NOMO-1 treated with dmso at 0.1 percent for 144 hours (cell line): ENCODE measurements around the gene CGB2.
"Not testable (repeated sequence)": the region's sequence is repeated elsewhere in the genome, so short reads cannot be mapped to it uniquely, and the experiment has no call there.

ENCODE experiments used
- DNase-seq: peaks from one replicate; lab custom pipeline; 2025; ENCODE audit not compliant: unreplicated experiment; lab: John Stamatoyannopoulos, UW

CGB2 gene

GRCh38 chr19:49036815-49037214 is 5.1 kb downstream of the CGB2 start, which contains the start of gene CGB1:
Gene CGB1, minus strand, starts transcription at chr19:49036895. Its CDS starts 184 bp downstream, at chr19:49036711.
- not testable (repeated sequence) for DNase-seq

- DNase-seq = not testable (repeated sequence)
These were observed 6.4 kb downstream of the CGB2 start for GRCh38 chr19:49038111-49038510.

DNA sequence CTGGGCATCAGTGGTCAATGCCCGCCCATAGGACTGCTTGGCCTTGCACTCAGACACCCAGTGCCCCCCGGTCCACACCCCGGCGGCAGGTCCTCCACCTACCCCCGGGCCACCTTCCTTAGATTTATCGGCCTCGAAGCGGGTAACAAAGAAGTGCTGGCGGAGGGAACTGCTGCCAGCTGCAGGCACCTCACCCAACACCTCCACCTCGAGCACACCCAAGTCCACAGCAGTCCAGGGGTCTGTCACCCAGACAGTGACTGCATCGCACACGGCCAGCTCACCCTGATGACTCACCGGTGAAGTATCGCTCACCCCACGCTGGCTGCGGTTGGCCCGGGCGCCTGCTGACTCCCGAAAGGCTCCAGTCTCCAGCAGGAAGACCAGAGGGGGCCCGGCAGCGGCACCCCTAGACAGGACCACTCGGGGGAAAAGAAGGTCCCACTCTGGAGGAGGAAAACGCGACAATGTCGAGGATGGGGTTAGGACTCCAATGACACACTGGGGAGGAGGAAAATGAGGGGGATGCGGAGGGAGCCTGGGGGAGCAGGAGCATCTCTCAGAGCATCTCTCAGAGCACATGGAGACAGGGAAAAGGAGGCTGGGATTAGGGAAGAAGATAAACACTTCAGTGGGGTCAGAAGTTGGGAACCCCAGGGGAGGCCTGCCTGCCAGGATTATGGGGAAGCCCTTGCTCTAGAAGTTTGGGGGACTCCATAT is 7.0 kb downstream of the CGB2 start:
- not testable (repeated sequence) for DNase-seq

DNA sequence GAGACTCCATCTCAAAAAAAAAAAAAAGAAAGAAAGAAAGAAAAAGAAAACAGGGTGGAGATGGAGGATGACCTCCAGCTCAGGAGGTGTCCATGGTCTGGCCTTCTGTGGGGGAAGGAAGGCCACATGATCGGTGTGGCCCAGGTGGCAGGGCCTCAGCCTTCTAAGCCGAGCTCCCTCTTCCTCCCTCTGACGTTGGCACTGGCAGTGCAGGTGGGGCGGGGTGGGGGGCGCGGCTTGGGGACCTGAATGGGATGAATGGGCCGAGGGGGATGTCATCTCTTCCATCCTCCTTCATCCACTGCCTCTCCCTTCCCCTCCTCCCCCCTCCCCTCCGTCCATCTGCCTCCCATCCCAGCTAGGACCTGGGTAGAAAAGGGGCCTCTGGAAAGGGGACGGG is 8.0 kb downstream of the CGB2 start:
- DNase-seq = not testable (repeated sequence)

DNA sequence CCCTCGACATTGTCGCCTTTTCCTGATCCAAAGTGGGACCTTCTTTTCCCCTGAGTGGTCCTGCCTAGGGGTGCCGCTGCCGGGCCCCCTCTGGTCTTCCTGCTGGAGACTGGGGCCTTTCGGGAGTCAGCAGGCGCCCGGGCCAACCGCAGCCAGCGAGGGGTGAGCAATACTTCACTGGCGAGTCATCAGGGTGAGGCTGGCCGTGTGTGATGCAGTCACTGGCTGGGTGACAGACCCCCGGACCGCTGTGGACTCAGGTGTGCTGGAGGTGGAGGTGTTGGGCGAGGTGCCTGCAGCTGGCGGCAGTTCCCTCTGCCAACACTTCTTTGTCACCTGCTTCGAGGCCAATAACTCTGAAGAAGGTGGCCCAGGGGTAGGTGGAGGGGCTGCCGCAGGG is 10.5 kb downstream of the CGB2 start:
- no peak for DNase-seq

DNA sequence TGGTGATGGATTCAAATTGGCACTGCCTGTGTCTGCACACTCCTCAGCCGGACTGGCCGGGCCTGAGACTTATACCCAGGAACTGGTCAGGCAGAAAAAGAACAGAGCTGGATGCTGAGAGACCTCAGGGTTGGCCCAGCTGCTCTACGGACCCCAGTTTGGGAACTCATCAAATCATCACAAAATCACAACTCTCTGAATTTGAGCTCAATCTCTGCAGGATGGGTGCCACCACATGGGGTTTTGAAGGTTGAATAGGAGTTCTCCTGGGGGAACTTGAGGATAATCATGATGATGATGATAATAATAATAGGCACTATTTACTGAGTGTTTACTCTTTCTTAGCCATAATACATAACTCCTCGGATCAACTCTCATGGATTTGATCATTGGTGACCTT is 11.0 kb downstream of the CGB2 start:
- not testable (repeated sequence) for DNase-seq

DNA sequence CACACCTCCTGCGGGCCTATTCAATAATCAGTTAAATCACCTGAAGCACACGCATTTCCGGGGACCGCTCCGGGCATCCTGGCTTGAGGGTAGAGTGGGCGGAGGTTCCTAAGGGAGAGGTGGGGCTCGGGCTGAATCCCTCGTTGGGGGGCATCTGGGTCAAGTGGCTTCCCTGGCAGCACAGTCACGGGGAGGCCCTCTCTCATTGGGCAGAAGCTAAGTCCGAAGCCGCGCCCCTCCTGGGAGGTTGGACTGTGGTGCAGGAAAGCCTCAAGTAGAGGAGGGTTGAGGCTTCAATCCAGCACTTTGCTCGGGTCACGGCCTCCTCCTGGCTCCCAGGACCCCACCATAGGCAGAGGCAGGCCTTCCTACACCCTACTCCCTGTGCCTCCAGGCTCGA is 11.9 kb downstream of the CGB2 start, which contains the start of gene CGB5:
TSS of gene CGB5 (plus strand) at position 301 of the 400 bp plus-strand sequence. CDS start 362 bp downstream, outside the sequence.
- not testable (repeated sequence) for DNase-seq

DNA sequence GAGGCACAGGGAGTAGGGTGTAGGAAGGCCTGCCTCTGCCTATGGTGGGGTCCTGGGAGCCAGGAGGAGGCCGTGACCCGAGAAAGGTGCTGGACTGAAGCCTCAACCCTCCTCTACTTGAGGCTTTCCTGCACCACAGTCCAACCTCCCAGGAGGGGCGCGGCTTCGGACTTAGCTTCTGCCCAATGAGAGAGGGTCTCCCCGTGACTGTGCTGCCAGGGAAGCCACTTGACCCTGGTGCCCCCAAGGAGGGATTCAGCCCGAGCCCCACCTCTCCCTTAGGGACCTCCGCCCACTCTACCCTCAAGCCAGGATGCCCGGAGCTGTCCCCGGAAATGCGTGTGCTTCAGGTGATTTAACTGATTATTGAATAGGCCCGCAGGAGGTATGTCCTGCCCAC is 17.3 kb downstream of the CGB2 start, which contains the start of gene CGB8:
TSS of gene CGB8 (minus strand) at position 101 of the 400 bp plus-strand sequence. CDS start 372 bp downstream, outside the sequence.
- DNase-seq = not testable (repeated sequence)

- DNase-seq = not testable (repeated sequence)
These were observed 18.1 kb downstream of the CGB2 start for GRCh38 chr19:49049834-49050233.

- DNase-seq = not testable (repeated sequence)
These were observed 18.8 kb downstream of the CGB2 start for GRCh38 chr19:49050376-49051033.

GRCh38 chr19:49056101-49056901 is 24.6 kb downstream of the CGB2 start:
- DNase-seq = no peak

DNA sequence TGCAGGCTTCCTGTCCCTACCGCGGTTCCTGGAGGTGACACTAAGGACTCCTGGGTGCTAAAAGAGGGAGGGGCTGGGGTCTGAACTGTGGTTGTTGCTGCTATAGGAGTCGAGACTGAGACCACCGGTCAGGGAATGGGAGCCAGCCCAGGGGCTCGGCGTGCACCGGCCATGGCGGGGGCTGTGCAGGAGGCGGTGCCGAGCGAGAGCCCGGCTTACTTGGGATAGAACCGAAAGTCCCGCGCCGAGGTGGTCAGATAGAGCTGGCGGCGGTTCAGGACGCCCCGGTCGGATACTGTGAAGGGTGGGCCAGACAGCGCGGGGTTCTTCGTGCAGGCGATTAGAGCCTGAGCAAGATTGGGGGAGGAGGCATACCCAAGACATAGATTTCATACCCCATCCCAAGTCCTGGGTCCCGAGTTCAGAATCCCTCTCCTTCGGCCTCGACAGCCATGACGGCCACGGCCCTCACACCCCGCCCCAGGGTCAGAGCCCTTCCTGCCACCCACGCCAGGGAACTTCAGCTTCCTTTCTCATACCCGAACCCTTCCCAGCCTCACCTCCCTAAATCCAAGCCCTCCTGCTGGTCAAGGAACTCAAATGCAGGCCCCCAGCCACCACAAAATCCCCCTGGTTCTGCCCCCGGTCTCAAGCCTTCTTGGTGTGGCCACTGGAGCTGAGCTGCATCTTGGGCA is 25.4 kb downstream of the CGB2 start:
- DNase-seq = not testable (repeated sequence)

DNA sequence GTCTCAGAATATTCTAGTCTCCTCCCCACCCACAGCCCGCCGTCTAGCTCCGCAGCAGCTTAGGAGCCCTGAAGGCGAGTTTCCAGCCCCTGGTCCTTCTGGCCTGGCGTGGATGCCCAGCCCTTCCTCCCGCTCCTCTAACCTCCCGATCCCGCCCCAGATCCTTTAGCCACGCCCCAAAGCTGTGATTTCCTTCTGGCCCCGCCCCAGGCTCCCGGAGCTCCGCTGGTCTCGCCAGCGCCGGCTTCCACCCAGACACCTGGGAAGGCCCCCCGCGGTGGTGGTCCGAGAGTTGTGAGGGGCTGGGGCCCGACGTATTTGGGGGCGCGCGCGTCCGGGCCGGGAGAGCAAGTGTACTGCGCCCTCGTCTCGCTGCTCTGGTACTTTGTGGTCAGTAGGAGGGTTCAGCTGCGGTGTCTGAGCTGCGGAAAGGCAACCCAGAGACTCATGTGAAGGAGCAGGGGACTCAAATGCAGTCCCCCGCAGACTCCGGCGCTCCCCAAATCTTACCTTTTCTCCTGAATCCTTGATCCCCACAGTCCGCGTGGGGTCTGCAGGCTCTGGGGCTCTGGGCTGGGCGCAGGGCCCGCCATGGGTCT is 26.0 kb downstream of the CGB2 start, which contains the start of gene CGB7:
TSS of gene CGB7 (minus strand) at position 114 of the 599 bp plus-strand sequence. CDS start 2,374 bp downstream, outside the sequence.
- no peak for DNase-seq

DNA sequence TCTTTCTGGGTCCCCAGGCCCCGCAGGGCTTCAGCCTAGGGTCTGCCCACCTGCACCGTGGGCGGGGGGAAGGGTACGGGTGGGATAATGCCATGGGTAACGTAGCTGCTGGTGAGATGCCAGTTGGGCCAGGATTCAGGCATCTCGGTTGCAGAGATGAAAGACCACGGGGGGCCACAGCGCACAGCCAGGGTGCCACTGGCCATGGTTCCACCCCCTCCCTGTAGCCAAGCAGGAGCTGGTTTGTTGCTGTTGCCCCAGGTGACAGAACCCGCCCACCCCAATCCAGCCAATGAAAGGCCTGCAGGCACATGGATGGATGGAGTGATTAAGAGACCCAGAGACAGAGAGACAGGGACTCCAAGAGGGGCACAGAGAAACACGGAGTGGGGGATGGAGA is 26.9 kb downstream of the CGB2 start:
- DNase-seq = no peak

GRCh38 chr19:49059053-49059452 is 27.4 kb downstream of the CGB2 start:
- DNase-seq = no peak

DNA sequence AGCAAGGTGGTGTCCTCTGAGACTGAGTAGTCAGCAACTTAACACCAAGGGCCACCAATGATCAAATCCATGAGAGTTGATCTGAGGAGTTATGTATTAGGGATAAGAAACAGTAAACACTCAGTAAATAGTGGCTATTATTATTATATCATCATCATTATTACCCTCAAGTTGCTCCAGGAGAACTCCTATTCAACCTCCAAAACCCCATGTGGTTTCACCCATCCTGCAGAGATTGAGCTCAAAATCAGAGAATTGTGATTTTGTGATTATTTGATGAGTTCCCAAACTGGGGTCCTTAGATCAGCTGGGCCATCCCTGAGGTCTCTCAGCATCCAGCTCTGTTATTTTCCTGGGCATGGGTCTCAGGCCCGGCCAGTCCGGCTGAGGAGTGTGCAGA is 29.3 kb downstream of the CGB2 start:
- DNase-seq = no peak

DNA sequence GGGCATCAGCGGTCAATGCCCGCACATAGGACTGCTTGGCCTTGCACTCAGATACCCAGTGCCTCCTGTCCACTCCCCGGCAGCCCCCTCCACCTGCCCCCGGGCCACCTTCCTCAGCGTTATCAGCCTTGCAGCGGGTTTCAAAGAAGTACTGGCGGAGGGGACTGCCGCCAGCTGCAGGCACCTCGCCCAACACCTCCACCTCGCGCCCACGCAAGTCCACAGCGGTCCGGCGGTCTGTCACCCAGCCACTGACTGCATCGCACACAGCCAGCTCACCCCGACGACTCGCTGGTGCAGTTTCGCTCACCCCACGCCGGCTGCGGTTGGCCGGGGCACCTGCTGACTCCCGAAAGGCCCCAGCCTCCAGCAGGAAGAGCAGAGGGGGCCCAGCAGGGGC is 29.8 kb downstream of the CGB2 start:
- no peak for DNase-seq

DNA sequence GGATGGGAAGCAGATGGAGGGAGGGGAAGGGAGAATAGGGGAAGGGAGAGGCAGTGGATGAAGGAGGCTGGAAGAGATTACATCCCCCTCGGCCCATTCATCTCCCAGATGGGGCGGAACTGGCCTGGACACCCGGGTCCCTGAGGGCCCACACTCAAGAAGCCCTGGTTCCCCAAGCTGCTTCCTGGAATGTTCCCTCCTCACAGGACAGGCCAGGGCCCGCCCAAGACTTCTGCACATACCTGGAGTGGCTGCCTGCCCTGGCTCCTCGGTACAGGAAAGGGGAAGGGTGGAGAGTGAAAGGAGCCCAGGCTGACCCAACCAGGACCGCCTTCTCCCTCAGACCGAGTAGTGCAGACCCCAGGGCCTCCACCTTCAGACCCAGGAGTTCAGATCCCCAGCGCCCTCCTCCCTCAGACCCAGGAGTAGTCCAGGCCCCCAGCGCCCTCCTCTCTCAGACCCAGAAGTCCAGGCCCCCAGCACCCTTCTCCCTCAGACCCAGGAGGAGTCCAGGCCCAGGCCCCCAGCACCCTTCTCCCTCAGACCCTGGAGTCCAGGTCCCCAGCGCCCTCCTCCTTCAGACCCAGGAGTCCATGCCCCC is 32.4 kb downstream of the CGB2 start:
- no peak for DNase-seq

DNA sequence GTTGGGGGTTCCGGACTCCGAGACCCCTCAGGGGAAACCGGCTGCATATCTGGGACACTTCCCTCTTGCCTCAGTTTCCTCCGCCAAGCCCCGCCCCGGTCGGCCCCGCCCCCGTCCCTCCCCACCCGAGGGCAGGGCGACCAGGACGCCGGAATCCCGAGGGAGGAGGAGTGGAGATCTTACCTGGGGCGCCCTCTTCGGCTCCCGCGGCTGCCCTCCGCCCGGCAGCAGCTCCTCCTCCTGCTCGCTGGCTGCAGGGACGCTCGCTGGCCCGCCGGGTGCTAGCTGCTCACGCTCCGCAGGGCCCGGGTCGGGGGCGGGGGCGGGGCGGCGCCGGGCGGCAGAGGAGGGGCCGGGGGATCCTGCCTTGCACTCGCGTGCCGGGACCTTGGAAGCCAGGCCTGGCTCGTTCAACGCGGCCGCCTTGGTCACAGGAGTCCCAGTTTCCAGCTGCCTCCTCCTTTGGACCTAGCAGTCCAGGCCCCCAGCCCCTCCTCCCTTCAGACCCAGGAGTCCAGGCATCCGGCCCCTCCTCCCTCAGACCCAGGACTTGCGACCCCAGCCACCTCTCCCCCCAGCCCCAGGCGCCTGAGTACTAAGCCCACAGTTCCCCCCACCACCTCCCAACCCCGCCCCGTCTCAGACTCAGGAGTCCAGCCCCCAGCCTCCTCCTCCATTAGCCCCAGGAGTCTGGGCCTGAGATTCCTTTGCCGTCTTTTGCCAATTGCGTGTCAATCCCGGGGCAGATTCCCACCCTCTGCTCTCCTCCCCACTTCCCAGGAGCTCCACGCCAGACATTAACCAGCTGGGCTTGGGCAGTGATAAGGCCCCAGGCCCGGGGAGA is 33.3 kb downstream of the CGB2 start, which contains the start of gene NTF4:
TSS of gene NTF4 (minus strand) at position 51 of the 844 bp plus-strand sequence. CDS start 2,821 bp downstream, outside the sequence.
- no peak for DNase-seq
